Measurements from ENCODE around the gene GNAL. TPM values are rescaled to one million over a fixed set of nuclear protein-coding genes. Genes with fewer than 3 reads are reported as not detected.

Gene GNAL
- total RNA-seq, 1 experiment from 2014 or later = 0.06 TPM

DNA sequence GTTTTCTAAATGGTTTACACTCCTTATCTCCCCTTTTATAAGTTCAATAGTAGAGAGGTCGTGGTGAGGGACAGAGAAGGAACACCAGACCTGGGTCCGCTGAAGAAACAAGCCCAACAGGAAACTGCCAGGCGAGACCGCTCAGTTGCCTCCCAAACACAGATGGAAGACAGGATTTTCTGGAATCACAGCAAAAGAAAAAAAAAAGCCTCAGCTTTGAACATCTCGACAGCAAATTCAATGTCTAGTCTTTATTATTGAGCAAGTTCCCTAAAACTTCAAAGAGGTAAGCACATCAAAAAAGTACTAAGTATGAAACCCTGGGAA lies 33.5 kb upstream of the GNAL start:
- no TSS peak for BruUV-seq (replicated peaks)
- Histone ChIP-seq H3K36me3 (ENCODE audit: insufficient read depth, low read length, poor library complexity, severe bottlenecking) (no peaks in the 10 kb centered on the region), H3K27me3 (replicated peaks; ENCODE audit: insufficient read depth, low read depth, low read length, poor library complexity) (peaks cover 64% of the 10 kb centered on the region), H3K4me3 (ENCODE audit: low read depth, low read length, poor library complexity, severe bottlenecking) (no peak overlapping the region), H3K4me1 (ENCODE audit: insufficient read depth, low read length, poor library complexity, severe bottlenecking) (no peaks in the 10 kb centered on the region), H3K9me3 (ENCODE audit: low read depth, low read length, poor library complexity, severe bottlenecking) (no peaks in the 10 kb centered on the region), H3K27ac (ENCODE audit: low read depth, low read length, poor library complexity, severe bottlenecking) (no peak overlapping the region)
- intact Hi-C loops (cut with micrococcal nuclease; ENCODE audit: unreplicated experiment) = loop anchor here (5.0 to 10.0 kb wide), 4 partner anchors 72 to 582 kb away; no protein-coding TSS in a partner anchor
- TF ChIP-seq, protein P1, sequence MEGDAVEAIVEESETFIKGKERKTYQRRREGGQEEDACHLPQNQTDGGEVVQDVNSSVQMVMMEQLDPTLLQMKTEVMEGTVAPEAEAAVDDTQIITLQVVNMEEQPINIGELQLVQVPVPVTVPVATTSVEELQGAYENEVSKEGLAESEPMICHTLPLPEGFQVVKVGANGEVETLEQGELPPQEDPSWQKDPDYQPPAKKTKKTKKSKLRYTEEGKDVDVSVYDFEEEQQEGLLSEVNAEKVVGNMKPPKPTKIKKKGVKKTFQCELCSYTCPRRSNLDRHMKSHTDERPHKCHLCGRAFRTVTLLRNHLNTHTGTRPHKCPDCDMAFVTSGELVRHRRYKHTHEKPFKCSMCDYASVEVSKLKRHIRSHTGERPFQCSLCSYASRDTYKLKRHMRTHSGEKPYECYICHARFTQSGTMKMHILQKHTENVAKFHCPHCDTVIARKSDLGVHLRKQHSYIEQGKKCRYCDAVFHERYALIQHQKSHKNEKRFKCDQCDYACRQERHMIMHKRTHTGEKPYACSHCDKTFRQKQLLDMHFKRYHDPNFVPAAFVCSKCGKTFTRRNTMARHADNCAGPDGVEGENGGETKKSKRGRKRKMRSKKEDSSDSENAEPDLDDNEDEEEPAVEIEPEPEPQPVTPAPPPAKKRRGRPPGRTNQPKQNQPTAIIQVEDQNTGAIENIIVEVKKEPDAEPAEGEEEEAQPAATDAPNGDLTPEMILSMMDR (conservative IDR thresholded peaks at IDR 0.05; ENCODE audit: low read depth, low read length) = no peak
- no peak for TF ChIP-seq EZH2 (IDR thresholded peaks at IDR 0.05; ENCODE audit: borderline replicate concordance, low read depth, low read length, poor library complexity, severe bottlenecking)
- DNase-seq (ENCODE audit: low spot score) = no peak
- CTCF ChIA-PET = interaction anchor here (0.6 kb wide), 1 partner anchor 413 kb away, joined by 3 read pairs; no protein-coding TSS in a partner anchor
- POLR2A ChIA-PET (ENCODE audit: low non-redundant PET) = no interaction called here

DNA sequence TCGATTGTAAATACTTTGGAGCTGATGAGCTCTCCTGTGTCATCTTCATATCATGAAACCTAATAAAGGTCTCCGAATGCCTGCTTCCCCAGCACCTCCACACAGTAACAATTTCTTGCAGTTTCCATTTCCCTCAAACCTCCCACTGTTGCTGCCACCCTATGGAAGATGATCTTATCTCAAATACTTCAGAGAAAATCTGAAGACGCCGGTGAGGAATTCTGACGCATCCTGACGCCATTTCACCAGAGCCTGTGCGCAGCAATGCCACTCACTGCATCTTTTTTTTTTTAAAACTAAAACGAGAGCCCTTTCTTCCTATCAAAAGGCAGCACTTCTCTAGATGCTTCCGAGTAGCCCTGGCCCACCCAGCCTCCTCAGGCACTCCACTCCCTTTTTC lies 31.9 kb upstream of the GNAL start:
- no peaks in the 10 kb centered on the region for H3K9me3 ChIP-seq (ENCODE audit: low read depth, low read length, poor library complexity, severe bottlenecking)
- intact Hi-C loops (cut with micrococcal nuclease; ENCODE audit: unreplicated experiment) = loop anchor here (2.0 to 10.0 kb wide), 5 partner anchors 70 to 580 kb away; no protein-coding TSS in a partner anchor
- no TSS peak for BruUV-seq (replicated peaks)
- H3K27ac ChIP-seq (ENCODE audit: low read depth, low read length, poor library complexity, severe bottlenecking) = no peak overlapping the region
- CTCF ChIA-PET = no interaction called here
- POLR2A ChIA-PET (ENCODE audit: low non-redundant PET) = interaction anchor here (0.7 kb wide), 1 partner anchor 1188 kb away, joined by 4 read pairs; no protein-coding TSS in a partner anchor
- H3K4me1 ChIP-seq (ENCODE audit: insufficient read depth, low read length, poor library complexity, severe bottlenecking) = no peaks in the 10 kb centered on the region
- peaks cover 73% of the 10 kb centered on the region for H3K27me3 ChIP-seq (replicated peaks; ENCODE audit: insufficient read depth, low read depth, low read length, poor library complexity)
- no peak for DNase-seq (ENCODE audit: low spot score)
- TF ChIP-seq, protein P1 (conservative IDR thresholded peaks at IDR 0.05; ENCODE audit: low read depth, low read length) = no peak
- no peak for TF ChIP-seq EZH2 (IDR thresholded peaks at IDR 0.05; ENCODE audit: borderline replicate concordance, low read depth, low read length, poor library complexity, severe bottlenecking)
- no peak overlapping the region for H3K4me3 ChIP-seq (ENCODE audit: low read depth, low read length, poor library complexity, severe bottlenecking)
- no peaks in the 10 kb centered on the region for H3K36me3 ChIP-seq (ENCODE audit: insufficient read depth, low read length, poor library complexity, severe bottlenecking)

DNA sequence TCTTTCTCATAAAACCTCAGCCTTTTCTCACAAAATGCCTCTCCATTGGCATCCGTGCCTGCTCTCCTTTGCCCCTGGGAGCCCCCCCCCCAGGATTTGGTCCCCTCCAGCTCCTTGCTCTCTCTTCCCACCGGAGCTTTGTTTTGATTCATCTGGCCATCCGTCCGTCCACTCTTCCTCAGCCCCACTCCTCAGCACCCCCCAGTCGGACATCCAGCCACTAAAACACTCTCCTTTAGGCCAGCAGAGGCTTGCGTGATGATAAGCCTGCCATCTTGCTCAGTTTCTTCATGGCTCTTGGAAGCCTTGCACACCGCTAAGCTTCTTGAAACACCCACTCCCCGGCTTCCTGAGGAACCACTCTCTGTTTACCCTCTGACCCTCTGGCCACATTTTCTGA lies 31.5 kb upstream of the GNAL start:
- TF ChIP-seq, protein P1 (conservative IDR thresholded peaks at IDR 0.05; ENCODE audit: low read depth, low read length) = no peak
- no peak for TF ChIP-seq EZH2 (IDR thresholded peaks at IDR 0.05; ENCODE audit: borderline replicate concordance, low read depth, low read length, poor library complexity, severe bottlenecking)
- no peaks in the 10 kb centered on the region for H3K9me3 ChIP-seq (ENCODE audit: low read depth, low read length, poor library complexity, severe bottlenecking)
- no peaks in the 10 kb centered on the region for H3K36me3 ChIP-seq (ENCODE audit: insufficient read depth, low read length, poor library complexity, severe bottlenecking)
- CTCF ChIA-PET = no interaction called here
- H3K4me1 ChIP-seq (ENCODE audit: insufficient read depth, low read length, poor library complexity, severe bottlenecking) = no peaks in the 10 kb centered on the region
- no peak for DNase-seq (ENCODE audit: low spot score)
- no peak overlapping the region for H3K27ac ChIP-seq (ENCODE audit: low read depth, low read length, poor library complexity, severe bottlenecking)
- peaks cover 75% of the 10 kb centered on the region for H3K27me3 ChIP-seq (replicated peaks; ENCODE audit: insufficient read depth, low read depth, low read length, poor library complexity)
- H3K4me3 ChIP-seq (ENCODE audit: low read depth, low read length, poor library complexity, severe bottlenecking) = no peak overlapping the region
- POLR2A ChIA-PET (ENCODE audit: low non-redundant PET) = no interaction called here
- no TSS peak for BruUV-seq (replicated peaks)
- intact Hi-C loops (cut with micrococcal nuclease; ENCODE audit: unreplicated experiment) = loop anchor here (2.0 to 10.0 kb wide), 5 partner anchors 70 to 580 kb away; no protein-coding TSS in a partner anchor

Data from A673 (cell line).